Type B pancreatic cell (in vitro differentiated cells): ENCODE results near the gene NLRP6. TPM values are rescaled to one million over a fixed set of nuclear protein-coding genes. Genes with fewer than 3 reads are reported as not detected.

Experiments
- DNase-seq: peaks from one replicate; pipeline ENCODE4 v3.0.0; 2021; ENCODE audit warnings: mixed read lengths; ENCODE audit not compliant: unreplicated experiment; ENCODE audit errors: extremely low spot score
- H3K27ac Mint-ChIP-seq: 2 replicates; pipeline ENCODE4 v1.8.0; 2021; ENCODE audit warnings: mild to moderate bottlenecking, mixed read lengths
- H3K27me3 Mint-ChIP-seq: 2 replicates; pipeline ENCODE4 v1.8.0; 2021; ENCODE audit warnings: mixed read lengths
- H3K36me3 Mint-ChIP-seq: 2 replicates; pipeline ENCODE4 v1.8.0; 2021; ENCODE audit warnings: mixed read lengths
- H3K4me1 Mint-ChIP-seq: one replicate; pipeline ENCODE4 v1.8.0; 2021; ENCODE audit warnings: mixed read lengths; ENCODE audit not compliant: unreplicated experiment
- H3K4me3 Mint-ChIP-seq: 2 replicates; pipeline ENCODE4 v1.8.0; 2021; ENCODE audit warnings: mild to moderate bottlenecking, mixed read lengths
- H3K9me3 Mint-ChIP-seq: 2 replicates; pipeline ENCODE4 v1.8.0; 2021; ENCODE audit warnings: mixed read lengths
- total RNA-seq: library from RNA; stranded (reverse); gene quantifications from 2 replicates; pipeline ENCODE4 v1.2.1, GENCODE V29; 2021; ENCODE audit warnings: low replicate concordance
- TF ChIP-seq, protein P1 (sequence below): fragments of 200-600 bp; sonication (generic); conservative IDR thresholded peaks from 2 replicates; pipeline ENCODE4 v1.5.0; 2021; ENCODE audit warnings: antibody characterized with exemption, mild to moderate bottlenecking

NLRP6 gene
- total RNA-seq, 1 donor from 2014 or later, result not detected

DNA sequence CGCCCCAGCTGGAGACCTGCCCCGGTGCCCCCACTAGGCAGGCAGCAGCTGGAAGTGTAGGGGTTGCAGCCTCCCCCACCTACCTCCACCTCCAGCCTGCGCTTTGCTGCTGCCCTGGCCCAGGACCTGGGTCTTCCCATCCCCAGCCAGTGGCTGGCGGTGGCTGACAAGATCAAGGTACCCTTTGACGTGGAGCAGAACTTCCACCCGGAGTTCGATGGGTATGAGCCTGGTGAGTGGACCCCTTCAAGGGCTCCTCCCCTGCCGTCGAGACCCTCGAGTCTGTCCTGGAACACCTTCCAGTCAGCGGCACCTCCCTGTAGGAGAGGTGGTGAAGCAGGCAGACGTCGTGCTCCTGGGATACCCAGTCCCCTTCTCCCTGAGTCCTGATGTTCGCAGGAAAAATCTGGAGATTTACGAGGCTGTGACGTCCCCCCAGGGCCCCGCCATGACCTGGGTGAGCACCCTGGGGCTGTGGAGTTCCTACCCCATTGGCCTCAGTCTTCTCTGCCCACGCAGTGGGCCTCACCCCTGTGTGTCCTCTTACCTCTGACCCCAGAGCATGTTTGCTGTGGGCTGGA is 15.2 kb downstream of the NLRP6 start:
- Mint-ChIP-seq H3K9me3 (no peaks in the 10 kb centered on the region), H3K36me3 (peaks cover 3% of the 10 kb centered on the region), H3K27me3 (no peaks in the 10 kb centered on the region), H3K4me3 (no peak overlapping the region), H3K4me1 (peaks cover 5% of the 10 kb centered on the region), H3K27ac (no peak overlapping the region)
- TF ChIP-seq, protein P1, sequence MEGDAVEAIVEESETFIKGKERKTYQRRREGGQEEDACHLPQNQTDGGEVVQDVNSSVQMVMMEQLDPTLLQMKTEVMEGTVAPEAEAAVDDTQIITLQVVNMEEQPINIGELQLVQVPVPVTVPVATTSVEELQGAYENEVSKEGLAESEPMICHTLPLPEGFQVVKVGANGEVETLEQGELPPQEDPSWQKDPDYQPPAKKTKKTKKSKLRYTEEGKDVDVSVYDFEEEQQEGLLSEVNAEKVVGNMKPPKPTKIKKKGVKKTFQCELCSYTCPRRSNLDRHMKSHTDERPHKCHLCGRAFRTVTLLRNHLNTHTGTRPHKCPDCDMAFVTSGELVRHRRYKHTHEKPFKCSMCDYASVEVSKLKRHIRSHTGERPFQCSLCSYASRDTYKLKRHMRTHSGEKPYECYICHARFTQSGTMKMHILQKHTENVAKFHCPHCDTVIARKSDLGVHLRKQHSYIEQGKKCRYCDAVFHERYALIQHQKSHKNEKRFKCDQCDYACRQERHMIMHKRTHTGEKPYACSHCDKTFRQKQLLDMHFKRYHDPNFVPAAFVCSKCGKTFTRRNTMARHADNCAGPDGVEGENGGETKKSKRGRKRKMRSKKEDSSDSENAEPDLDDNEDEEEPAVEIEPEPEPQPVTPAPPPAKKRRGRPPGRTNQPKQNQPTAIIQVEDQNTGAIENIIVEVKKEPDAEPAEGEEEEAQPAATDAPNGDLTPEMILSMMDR, result no peak
- no peak for DNase-seq

DNA sequence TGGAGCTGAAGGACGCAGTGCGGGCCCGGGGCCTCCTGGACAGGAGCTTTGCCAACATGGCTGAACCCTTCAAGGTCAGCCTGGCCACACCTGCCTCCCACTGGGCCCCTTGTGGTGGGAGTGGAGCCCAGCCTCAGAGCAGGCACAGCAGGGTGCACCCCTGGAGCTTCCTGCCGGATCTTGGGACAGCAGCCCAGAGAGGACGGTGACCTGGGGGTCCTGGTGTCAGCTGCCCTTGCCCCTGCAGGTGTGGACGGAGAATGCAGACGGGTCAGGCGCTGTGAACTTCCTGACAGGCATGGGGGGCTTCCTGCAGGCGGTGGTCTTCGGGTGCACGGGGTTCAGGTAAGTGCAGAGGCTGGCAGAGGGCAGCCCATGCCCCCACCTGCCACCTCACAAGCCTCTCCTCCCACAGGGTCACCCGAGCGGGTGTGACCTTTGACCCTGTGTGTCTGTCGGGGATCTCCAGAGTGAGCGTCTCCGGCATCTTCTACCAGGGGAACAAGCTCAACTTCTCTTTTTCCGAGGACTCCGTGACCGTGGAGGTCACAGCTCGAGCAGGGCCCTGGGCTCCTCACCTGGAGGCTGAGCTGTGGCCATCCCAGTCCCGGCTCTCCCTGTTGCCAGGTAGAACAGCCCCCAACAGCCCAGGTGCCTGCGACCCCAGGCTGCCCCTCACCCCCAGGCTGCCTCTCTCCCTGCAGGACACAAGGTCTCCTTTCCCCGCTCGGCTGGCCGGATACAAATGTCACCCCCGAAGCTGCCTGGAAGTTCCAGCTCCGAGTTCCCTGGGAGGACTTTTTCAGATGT is 15.8 kb downstream of the NLRP6 start:
- TF ChIP-seq, protein P1, result no peak
- Mint-ChIP-seq H3K4me1 (peaks cover 5% of the 10 kb centered on the region), H3K27ac (no peak overlapping the region), H3K4me3 (no peak overlapping the region), H3K27me3 (no peaks in the 10 kb centered on the region), H3K36me3 (peaks cover 3% of the 10 kb centered on the region), H3K9me3 (no peaks in the 10 kb centered on the region)
- no peak for DNase-seq

DNA sequence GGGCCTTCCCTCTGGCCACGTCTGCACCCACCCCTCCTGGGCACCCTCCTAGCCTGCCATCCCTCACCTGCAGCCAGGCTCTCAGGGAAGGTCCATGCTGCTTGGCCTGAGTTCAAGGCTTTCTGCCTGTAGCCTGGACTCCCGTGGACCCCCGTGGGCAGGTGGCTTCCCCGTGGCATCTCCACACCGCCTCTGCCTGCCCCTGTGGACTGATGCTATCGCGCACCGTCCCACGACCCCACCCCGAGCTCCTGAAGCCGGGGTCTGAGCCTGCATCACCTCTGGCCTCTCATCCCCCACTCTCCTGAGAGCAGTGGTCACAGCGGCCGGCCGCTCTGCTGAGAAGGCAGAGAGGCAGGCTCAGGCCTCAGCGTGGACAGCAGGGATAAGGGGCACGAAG is 16.6 kb downstream of the NLRP6 start:
- Mint-ChIP-seq H3K4me3 (no peak overlapping the region), H3K27me3 (no peaks in the 10 kb centered on the region), H3K4me1 (peaks cover 5% of the 10 kb centered on the region), H3K9me3 (no peaks in the 10 kb centered on the region), H3K27ac (no peak overlapping the region), H3K36me3 (peaks cover 3% of the 10 kb centered on the region)
- TF ChIP-seq, protein P1, result no peak
- DNase-seq, result no peak

DNA sequence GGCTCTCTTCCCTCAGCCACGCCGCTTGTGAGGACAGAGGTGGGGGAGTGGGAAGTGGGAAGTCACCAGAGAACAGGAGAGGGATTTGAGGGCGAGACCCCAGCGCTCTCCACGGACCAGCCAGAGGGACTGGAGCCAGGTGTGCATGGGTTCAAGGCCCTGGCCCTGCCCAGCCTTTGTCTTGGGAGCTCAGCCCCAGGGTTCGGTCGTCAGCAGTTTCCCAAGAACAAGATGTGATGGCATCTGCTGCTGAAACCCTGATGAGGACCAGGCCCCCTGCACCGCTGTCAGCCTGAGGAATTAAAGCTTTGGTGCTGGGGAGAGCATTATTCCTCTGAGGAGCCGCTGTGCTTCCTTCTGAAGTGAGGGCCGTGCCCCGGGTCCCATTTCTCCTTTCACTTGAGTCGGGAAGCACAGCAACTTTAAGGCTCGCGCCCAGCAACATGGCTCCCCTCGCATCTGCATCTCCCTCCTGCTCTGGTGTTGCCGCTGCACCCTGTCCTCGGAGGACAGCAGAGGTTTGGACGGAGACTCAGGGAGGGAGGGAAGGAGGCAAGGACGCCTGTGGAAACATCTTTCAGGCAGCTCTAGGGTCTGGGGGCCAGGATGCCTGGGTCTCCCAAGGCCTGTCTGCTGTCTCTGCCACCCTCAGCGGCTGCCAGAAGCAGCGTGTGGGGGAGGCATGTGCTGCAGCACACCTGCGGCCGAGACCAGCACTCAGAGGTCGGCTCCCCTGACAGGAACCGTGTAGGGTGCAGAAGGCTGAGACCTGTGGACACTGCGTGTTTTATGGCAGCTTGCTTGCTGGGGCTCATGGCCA is 17.4 kb downstream of the NLRP6 start:
- no peak overlapping the region for H3K27ac Mint-ChIP-seq
- peaks cover 7% of the 10 kb centered on the region for H3K4me1 Mint-ChIP-seq
- DNase-seq, result no peak
- TF ChIP-seq, protein P1, result no peak
- no peak overlapping the region for H3K4me3 Mint-ChIP-seq
- H3K9me3 Mint-ChIP-seq, result no peaks in the 10 kb centered on the region
- peaks cover 5% of the 10 kb centered on the region for H3K27me3 Mint-ChIP-seq
- H3K36me3 Mint-ChIP-seq, result peaks cover 3% of the 10 kb centered on the region

DNA sequence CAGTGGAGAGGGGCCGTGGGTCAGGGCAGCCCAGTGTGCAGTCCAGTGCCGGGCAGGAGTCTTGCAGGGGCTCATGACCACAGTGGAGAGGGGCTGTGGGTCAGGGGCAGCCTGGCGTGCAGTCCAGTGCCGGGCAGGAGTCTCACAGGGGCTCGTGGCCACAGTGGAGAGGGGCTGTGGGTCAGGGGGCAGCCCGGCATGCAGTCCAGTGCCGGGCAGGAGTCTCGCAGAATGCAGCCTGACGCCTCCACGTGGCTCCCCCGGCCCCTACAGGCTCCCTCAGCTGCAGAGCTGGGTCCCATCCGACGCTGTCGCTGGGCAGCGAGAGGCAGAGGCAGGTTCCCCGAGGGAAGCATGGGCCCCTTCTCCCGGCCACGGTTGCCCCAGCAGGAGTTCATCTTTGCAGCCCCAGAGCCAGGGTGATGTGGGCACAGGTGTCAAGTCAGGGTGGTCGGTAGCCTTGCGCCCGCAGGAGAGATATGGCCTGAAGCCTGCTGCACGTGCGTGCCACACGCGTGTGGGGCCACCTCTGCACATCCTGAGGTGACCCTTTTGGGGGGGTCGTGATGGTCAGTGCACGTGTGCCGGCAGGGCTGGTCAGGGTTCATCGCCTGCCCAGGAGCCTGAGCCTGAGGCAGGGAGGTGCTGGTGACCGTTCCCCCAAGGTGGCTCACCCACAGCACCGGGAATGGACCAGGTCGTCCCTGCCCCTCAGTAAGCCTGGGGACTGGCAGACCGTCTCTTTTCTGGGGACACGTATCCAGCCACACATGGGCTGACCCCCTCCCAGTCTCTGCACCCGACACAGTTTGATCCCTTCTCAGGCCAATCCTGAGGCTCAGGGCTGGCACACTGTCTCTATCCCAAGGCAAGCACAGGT is 18.2 kb downstream of the NLRP6 start:
- no peaks in the 10 kb centered on the region for H3K9me3 Mint-ChIP-seq
- peaks cover 9% of the 10 kb centered on the region for H3K4me1 Mint-ChIP-seq
- H3K36me3 Mint-ChIP-seq, result no peaks in the 10 kb centered on the region
- DNase-seq, result no peak
- H3K27ac Mint-ChIP-seq, result no peak overlapping the region
- TF ChIP-seq, protein P1, result no peak
- H3K27me3 Mint-ChIP-seq, result peaks cover 12% of the 10 kb centered on the region
- no peak overlapping the region for H3K4me3 Mint-ChIP-seq
